LNCaP clone FGC (cell line): ENCODE measurements around the gene GRAMD2A.

ENCODE experiments used
- DNase-seq: peaks from one replicate; pipeline ENCODE4 v3.0.0-alpha.2; 2011; ENCODE audit warnings: low read depth
- H3K4me3 ChIP-seq: 2 replicates; pipeline ENCODE4 v1.5.1; 2011; ENCODE audit warnings: mild to moderate bottlenecking, low read depth, low read length, control low read depth
- TF ChIP-seq, protein P1 (sequence below): IDR thresholded peaks from 2 replicates; pipeline ENCODE4 v1.5.1; 2012; ENCODE audit warnings: mild to moderate bottlenecking; ENCODE audit not compliant: control insufficient read depth, insufficient read depth; ENCODE audit errors: extremely low read depth

GRAMD2A gene

GRCh38 chr15:72127724-72128322 is 69.8 kb downstream of the GRAMD2A start:
- H3K4me3 ChIP-seq, result no peak overlapping the region
- TF ChIP-seq, protein P1, sequence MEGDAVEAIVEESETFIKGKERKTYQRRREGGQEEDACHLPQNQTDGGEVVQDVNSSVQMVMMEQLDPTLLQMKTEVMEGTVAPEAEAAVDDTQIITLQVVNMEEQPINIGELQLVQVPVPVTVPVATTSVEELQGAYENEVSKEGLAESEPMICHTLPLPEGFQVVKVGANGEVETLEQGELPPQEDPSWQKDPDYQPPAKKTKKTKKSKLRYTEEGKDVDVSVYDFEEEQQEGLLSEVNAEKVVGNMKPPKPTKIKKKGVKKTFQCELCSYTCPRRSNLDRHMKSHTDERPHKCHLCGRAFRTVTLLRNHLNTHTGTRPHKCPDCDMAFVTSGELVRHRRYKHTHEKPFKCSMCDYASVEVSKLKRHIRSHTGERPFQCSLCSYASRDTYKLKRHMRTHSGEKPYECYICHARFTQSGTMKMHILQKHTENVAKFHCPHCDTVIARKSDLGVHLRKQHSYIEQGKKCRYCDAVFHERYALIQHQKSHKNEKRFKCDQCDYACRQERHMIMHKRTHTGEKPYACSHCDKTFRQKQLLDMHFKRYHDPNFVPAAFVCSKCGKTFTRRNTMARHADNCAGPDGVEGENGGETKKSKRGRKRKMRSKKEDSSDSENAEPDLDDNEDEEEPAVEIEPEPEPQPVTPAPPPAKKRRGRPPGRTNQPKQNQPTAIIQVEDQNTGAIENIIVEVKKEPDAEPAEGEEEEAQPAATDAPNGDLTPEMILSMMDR, result no peak
- no peak for DNase-seq

- TF ChIP-seq, protein P1, result no peak
- H3K4me3 ChIP-seq, result no peak overlapping the region
- no peak for DNase-seq
Measured at GRCh38 chr15:72124218-72124617, 73.4 kb downstream of the GRAMD2A start.

DNA sequence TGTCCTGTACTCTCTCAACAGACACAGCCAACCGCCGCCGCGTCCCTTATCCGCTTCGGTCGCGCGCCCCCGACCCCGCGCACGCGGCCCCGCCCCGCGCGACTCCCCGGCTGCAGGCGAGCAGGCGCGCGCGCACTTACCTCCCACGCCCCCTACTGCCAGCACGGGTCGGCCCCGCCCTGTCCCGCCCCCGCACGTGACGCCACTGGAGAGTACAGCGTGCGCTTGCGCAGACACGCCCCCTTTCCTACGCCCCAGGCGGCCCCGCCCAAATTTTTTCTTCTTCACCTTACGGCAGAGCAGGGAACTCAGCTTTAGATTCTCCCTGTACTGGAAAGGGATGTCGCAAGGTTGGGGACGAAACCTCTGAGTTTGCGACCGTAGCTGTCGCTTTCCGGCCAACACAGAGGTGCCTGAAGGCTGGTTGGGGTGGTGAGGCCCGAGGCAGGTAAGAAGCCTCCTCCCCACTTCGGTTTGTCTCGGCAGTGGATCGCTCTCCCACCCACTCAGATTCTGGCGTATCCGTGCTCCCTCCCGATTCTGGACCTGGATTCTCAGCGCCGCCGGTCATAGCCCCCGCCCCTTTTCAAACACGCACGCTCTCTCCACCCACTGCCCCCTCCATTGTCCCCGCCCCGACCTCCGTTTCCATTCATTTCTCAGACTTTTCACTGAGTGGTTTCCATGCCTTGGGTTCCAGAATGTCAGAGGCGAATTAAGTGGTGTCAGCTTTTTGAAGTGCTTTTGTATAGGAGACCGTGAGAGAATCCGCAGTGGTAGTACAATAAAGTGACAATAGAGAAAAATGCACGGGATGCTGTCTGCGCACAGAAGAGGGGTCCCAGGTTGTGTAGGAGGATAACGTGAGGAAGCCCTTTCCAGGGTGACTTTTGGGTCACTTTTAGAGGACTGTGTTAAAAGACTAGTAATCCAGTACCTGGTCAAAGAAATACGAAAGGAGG is 79.3 kb downstream of the GRAMD2A start, which contains the start of the genes MYO9A and SENP8:
Gene MYO9A, minus strand, starts transcription at position 134 of the 962 bp plus-strand sequence. CDS start 71,587 bp downstream, outside the sequence.
Gene SENP8, plus strand, starts transcription at position 387 of the 962 bp plus-strand sequence. CDS start 21,221 bp downstream, outside the sequence.
- H3K4me3 ChIP-seq, result peak within 1 kb of the TSS; percentile 68
- TF ChIP-seq, protein P1, result peak; percentile 16; the same call in 1 of the 2 replicates
- peak; percentile 97 for DNase-seq

DNA sequence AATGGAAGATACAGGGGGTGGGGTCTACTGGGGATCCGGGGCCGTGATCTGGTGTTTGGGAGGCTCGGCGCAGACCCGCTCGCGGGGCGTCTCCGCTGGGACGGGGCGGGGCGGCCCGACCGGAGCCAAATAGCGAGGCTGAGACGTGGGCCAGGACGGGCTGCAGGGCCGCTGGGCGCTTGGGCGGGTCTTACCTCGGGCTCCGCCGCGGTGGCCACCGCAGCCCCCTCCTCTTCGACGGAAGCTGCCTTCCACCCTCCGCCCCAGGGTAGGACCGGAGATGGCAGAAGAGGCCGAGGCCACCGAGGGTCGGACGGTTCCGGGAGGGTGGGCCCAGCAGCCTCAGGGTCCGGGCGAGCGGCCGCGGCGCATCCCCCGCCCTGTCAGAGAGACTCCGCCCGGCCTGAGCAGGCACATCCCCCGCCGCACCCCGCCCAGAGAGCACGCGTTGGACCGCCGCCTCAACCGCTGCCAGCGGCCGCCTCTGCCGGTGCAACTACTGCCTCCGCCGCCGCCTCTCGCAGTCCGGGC is 80.0 kb downstream of the GRAMD2A start:
- DNase-seq, result no peak
- TF ChIP-seq, protein P1, result no peak
- peak overlapping the region; percentile 68 for H3K4me3 ChIP-seq

DNA sequence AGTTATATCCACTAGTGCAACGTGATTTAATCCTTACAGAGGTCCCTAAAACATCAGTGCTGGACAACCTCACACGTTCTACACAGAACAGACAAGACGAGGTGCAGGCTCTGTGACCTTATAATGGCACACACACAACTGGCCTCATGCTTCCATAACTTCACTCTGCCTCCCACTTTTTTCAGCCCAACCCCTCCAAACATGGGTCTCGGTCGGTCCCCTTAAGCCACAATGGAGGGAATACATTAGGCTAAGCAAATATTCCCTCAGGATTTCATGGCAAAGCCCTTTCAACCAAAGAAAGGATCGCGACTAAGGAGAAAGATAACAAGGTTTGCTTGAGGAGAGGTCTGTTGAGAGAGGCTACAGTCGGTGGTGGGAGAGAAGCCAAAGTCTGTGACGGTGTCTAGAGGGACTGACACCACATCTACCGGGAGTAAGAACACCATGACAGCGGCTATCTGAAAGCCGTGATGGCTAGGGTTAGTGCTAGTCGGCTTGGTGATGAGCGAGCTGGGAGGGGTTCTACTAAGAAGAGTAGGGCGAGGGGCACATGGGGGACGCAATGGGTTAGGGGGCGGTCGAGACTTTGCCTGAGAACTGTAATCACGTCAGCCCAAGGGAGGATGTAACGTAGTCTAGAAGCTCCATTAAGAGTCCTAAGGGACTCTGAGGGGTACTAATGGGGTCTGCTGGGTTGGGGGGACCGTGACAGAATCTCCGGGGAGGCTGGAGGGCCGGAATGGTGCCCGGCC is 80.7 kb downstream of the GRAMD2A start:
- DNase-seq, result no peak
- peak overlapping the region; percentile 68 for H3K4me3 ChIP-seq
- TF ChIP-seq, protein P1, result no peak

GRCh38 chr15:72113347-72114031 is 84.1 kb downstream of the GRAMD2A start:
- no peak overlapping the region for H3K4me3 ChIP-seq
- no peak for DNase-seq
- TF ChIP-seq, protein P1, result no peak
